GM08714 (cell line): Measurements from ENCODE around the gene PSMB1.

Source experiments
- H3K4me3 ChIP-seq: fragments of 200-500 bp; sonication (Bioruptor generic); 2 replicates; pipeline ENCODE4 v1.5.1; 2014; ENCODE audit warnings: mild to moderate bottlenecking, low read length, inconsistent platforms
- ZNF274 ChIP-seq: IDR thresholded peaks from 2 replicates; pipeline ENCODE4 v1.6.1; 2012; ENCODE audit warnings: mild to moderate bottlenecking, low read depth, low read length

The PSMB1 gene

DNA sequence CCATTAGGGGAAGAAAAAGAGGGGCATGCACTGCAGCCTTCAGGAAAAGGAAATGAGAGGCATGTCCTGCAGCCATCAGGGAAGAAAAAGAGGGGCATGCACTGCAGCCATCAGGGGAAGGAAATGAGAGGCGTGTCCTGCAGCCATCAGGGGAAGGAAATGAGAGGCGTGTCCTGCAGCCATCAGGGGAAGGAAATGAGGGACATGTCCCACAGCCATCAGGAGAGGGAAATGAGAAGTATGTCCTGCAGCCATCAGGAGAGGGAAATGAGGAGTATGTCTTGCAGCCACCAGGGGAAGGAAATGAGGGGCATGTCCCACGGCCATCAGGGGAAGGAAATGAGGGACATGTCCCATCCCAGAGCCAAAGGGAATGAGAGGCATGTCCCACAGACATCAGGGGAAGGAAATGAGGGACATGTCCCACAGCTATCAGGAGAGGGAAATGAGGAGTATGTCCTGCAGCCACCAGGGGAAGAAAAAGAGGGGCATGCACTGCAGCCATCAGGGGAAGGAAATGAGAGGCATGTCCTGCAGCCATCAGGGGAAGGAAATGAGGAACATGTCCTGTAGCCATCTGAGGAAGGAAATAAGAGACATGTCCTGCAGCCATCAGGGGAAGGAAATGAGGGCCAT, 52.0 kb downstream of the PSMB1 start:
- H3K4me3 ChIP-seq = no peak overlapping the region
- TF ChIP-seq ZNF274 = no peak

DNA sequence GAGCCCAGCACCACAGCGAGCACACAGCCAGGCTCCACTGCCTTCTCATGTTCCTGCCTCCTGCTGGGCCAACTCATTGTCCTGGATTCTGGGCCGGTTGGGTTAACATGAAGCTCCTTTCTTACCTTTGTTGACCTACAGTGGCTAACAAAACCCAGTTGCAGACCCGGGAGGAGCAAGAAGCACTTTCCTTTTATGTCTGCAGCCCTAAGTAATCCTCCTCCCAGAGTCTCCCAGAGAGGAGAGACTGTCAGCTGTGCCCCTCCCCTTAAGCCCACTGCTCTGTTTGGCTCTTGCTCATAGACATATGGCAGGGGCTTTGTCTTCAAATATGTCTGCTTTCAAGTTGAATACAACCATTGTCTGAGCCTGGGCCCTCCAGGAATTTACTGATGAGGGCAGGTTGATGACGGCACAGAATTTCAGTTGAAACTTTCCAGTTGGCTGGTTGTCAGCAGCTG, 55.2 kb downstream of the PSMB1 start:
- no peak overlapping the region for H3K4me3 ChIP-seq
- no peak for TF ChIP-seq ZNF274

GRCh38 chr6:170493354-170493753, 59.8 kb downstream of the PSMB1 start:
- TF ChIP-seq ZNF274 = no peak
- H3K4me3 ChIP-seq = no peak overlapping the region

- H3K4me3 ChIP-seq = no peak overlapping the region
- TF ChIP-seq ZNF274 = no peak
Measured at GRCh38 chr6:170490259-170490658, 62.8 kb downstream of the PSMB1 start.

DNA sequence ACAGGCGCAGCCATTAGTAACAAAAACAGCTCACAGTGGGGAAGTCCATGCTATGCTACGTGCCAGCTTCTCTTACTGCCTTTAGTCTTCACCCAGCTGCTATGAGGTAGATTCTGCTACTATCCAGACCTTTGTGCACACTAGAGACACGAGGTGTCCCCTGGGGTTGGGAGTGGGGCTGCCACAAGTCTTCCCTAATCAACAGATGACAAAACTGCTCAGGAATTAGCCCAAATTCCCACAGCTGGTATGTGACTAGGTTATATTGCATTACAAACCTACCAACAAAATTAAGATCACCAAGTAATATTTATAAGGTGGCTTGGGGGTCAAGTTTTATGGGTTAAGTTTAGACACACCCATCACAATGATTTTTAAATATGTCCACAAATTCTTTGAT, 63.3 kb downstream of the PSMB1 start:
- H3K4me3 ChIP-seq = no peak overlapping the region
- TF ChIP-seq ZNF274 = no peak

GRCh38 chr6:170487707-170488329, 65.3 kb downstream of the PSMB1 start:
- no peak overlapping the region for H3K4me3 ChIP-seq
- no peak for TF ChIP-seq ZNF274

- no peak overlapping the region for H3K4me3 ChIP-seq
- TF ChIP-seq ZNF274 = no peak
Measured at GRCh38 chr6:170485159-170485558, 67.9 kb downstream of the PSMB1 start.
